Karpas-422 (cell line): Measurements from ENCODE around the gene PRRC1. TPM values are rescaled to one million over a fixed set of nuclear protein-coding genes. Genes with fewer than 3 reads are reported as not detected.
"Not testable (repeated sequence)": the region's sequence is repeated elsewhere in the genome, so short reads cannot be mapped to it uniquely, and the experiment has no call there.

ENCODE experiments used
- DNase-seq: peaks from one replicate; pipeline ENCODE4 v3.0.0-alpha.2; 2015
- H2AFZ ChIP-seq: fragments of 200-600 bp; sonication (generic); 2 replicates; pipeline ENCODE4 v1.6.1; 2014; ENCODE audit warnings: antibody characterized with exemption, low read length, mixed read lengths
- H3K27ac ChIP-seq: fragments of 200-600 bp; sonication (generic); 2 replicates; pipeline ENCODE4 v1.5.1; 2014; ENCODE audit warnings: mild to moderate bottlenecking, low read length, moderate library complexity
- H3K27me3 ChIP-seq: fragments of 200-600 bp; sonication (generic); 2 replicates; pipeline ENCODE4 v1.6.1; 2014; ENCODE audit warnings: low read length, mixed read lengths
- H3K36me3 ChIP-seq: fragments of 200-600 bp; sonication (generic); 2 replicates; pipeline ENCODE4 v1.6.1; 2014; ENCODE audit warnings: low read length, mixed read lengths; ENCODE audit not compliant: insufficient read depth
- H3K4me1 ChIP-seq: fragments of 200-600 bp; sonication (generic); 2 replicates; pipeline ENCODE4 v1.6.1; 2014; ENCODE audit warnings: mild to moderate bottlenecking, low read length, mixed read lengths
- H3K4me2 ChIP-seq: fragments of 200-600 bp; sonication (generic); 2 replicates; pipeline ENCODE4 v1.6.1; 2014; ENCODE audit warnings: low read length, low read depth, mild to moderate bottlenecking; ENCODE audit not compliant: poor library complexity, severe bottlenecking
- H3K4me3 ChIP-seq: fragments of 200-600 bp; sonication (generic); 2 replicates; pipeline ENCODE4 v1.5.1; 2014; ENCODE audit warnings: mild to moderate bottlenecking, antibody characterized with exemption, low read length, mixed read lengths
- H3K79me2 ChIP-seq: fragments of 200-600 bp; sonication (generic); 2 replicates; pipeline ENCODE4 v1.6.1; 2014; ENCODE audit warnings: mild to moderate bottlenecking, low read length, mixed read lengths
- H3K9ac ChIP-seq: fragments of 200-600 bp; sonication (generic); 2 replicates; pipeline ENCODE4 v1.6.0; 2014; ENCODE audit warnings: low read length
- H3K9me2 ChIP-seq: fragments of 200-600 bp; sonication (generic), shearing (Covaris generic); replicated peaks from 2 replicates; pipeline ENCODE4 v1.6.0; 2014; ENCODE audit warnings: mild to moderate bottlenecking, low read length, moderate library complexity; ENCODE audit not compliant: insufficient read depth
- H3K9me3 ChIP-seq: fragments of 300-700, 200-600 bp; sonication (generic); 2 replicates; pipeline ENCODE4 v1.6.1; 2014; ENCODE audit warnings: low read length, mixed read lengths
- H4K20me1 ChIP-seq: fragments of 200-600 bp; sonication (generic); 2 replicates; pipeline ENCODE4 v1.6.1; 2014; ENCODE audit warnings: mild to moderate bottlenecking, antibody characterized with exemption, low read length, low read depth; ENCODE audit not compliant: insufficient read depth
- total RNA-seq: library from RNA; depleted of rRNA; stranded (reverse); fragments of >200 nt; shearing (Covaris generic); gene quantifications from 2 replicates; pipeline ENCODE4 v1.2.3, GENCODE V29; 2014; ENCODE audit warnings: low replicate concordance

Gene PRRC1
- total RNA-seq, 1 experiment from 2014 or later = 68.6 TPM

GRCh38 chr5:127567026-127567768, 49.8 kb downstream of the PRRC1 start:
- no peak for DNase-seq
- H3K36me3 ChIP-seq = no peaks in the 10 kb centered on the region
- no peaks in the 10 kb centered on the region for H3K9me2 ChIP-seq
- no peak overlapping the region for H3K4me3 ChIP-seq
- no peak overlapping the region for H3K27ac ChIP-seq
- H2AFZ ChIP-seq = no peak overlapping the region
- H3K79me2 ChIP-seq = no peaks in the 10 kb centered on the region
- no peaks in the 10 kb centered on the region for H3K9me3 ChIP-seq
- H3K4me2 ChIP-seq = no peak overlapping the region
- H3K4me1 ChIP-seq = peaks cover 20% of the 10 kb centered on the region
- no peaks in the 10 kb centered on the region for H4K20me1 ChIP-seq
- no peaks in the 10 kb centered on the region for H3K27me3 ChIP-seq
- no peak overlapping the region for H3K9ac ChIP-seq

- Histone ChIP-seq H3K9ac (no peak overlapping the region), H3K9me2 (no peaks in the 10 kb centered on the region), H3K9me3 (no peaks in the 10 kb centered on the region), H3K27ac (no peak overlapping the region), H3K4me1 (peaks cover 14% of the 10 kb centered on the region), H3K79me2 (no peaks in the 10 kb centered on the region), H3K4me3 (no peak overlapping the region), H3K4me2 (no peak overlapping the region), H3K36me3 (no peaks in the 10 kb centered on the region), H4K20me1 (no peaks in the 10 kb centered on the region), H3K27me3 (no peaks in the 10 kb centered on the region), H2AFZ (no peak overlapping the region)
- no peak for DNase-seq
Observed at GRCh38 chr5:127568166-127568565, 50.7 kb downstream of the PRRC1 start.

- H3K9me3 ChIP-seq, H3K4me2 ChIP-seq, H3K36me3 ChIP-seq, H3K4me3 ChIP-seq, H3K27ac ChIP-seq, H2AFZ ChIP-seq, H3K9ac ChIP-seq, H3K27me3 ChIP-seq, H3K79me2 ChIP-seq, DNase-seq, H4K20me1 ChIP-seq, H3K9me2 ChIP-seq: not testable (repeated sequence)
- H3K4me1 ChIP-seq = peaks cover 14% of the 10 kb centered on the region
Observed at GRCh38 chr5:127569471-127569870, 52.0 kb downstream of the PRRC1 start.

- no peak overlapping the region for H3K4me3 ChIP-seq
- no peak overlapping the region for H3K4me2 ChIP-seq
Observed at GRCh38 chr5:127571314-127572131, 54.1 kb downstream of the PRRC1 start.

GRCh38 chr5:127572930-127573329, 55.5 kb downstream of the PRRC1 start:
- Histone ChIP-seq H3K27ac (no peak overlapping the region), H3K4me1 (peaks cover 1% of the 10 kb centered on the region; the same call in 1 of the 2 replicates), H3K9ac (no peak overlapping the region), H3K36me3 (0 out of 2 replicates have a peak, but pooled peaks cover 3% of the 10 kb centered on the region), H3K4me2 (no peak overlapping the region), H4K20me1 (no peaks in the 10 kb centered on the region), H3K4me3 (no peak overlapping the region), H3K9me2 (no peaks in the 10 kb centered on the region), H3K79me2 (no peaks in the 10 kb centered on the region), H2AFZ (no peak overlapping the region), H3K27me3 (no peaks in the 10 kb centered on the region), H3K9me3 (peaks cover 7% of the 10 kb centered on the region)
- DNase-seq = peak; percentile 57

More at GRCh38 chr5:127571314-127572131, 54.1 kb downstream of the PRRC1 start:
- Histone ChIP-seq H3K36me3 (0 out of 2 replicates have a peak, but pooled peaks cover 3% of the 10 kb centered on the region), H3K27ac (no peak overlapping the region), H3K9me3 (peaks cover 7% of the 10 kb centered on the region), H3K4me1 (peaks cover 14% of the 10 kb centered on the region), H2AFZ (no peak overlapping the region), H4K20me1 (no peaks in the 10 kb centered on the region), H3K79me2 (no peaks in the 10 kb centered on the region), H3K27me3 (no peaks in the 10 kb centered on the region), H3K9me2 (no peaks in the 10 kb centered on the region), H3K9ac (no peak overlapping the region)
- no peak for DNase-seq

- no peaks in the 10 kb centered on the region for H3K9me2 ChIP-seq
- no peak overlapping the region for H3K4me3 ChIP-seq
- no peaks in the 10 kb centered on the region for H3K4me1 ChIP-seq
- no peak overlapping the region for H2AFZ ChIP-seq
- H3K27me3 ChIP-seq = no peaks in the 10 kb centered on the region
- H3K79me2 ChIP-seq = no peaks in the 10 kb centered on the region
- DNase-seq = no peak
- no peak overlapping the region for H3K4me2 ChIP-seq
- H3K27ac ChIP-seq = no peak overlapping the region
- peaks cover 7% of the 10 kb centered on the region for H3K9me3 ChIP-seq
- H3K36me3 ChIP-seq = 0 out of 2 replicates have a peak, but pooled peaks cover 3% of the 10 kb centered on the region
- H4K20me1 ChIP-seq = no peaks in the 10 kb centered on the region
- no peak overlapping the region for H3K9ac ChIP-seq
Observed at GRCh38 chr5:127574852-127575679, 57.6 kb downstream of the PRRC1 start.

GRCh38 chr5:127577458-127577857, 60.0 kb downstream of the PRRC1 start:
- Histone ChIP-seq H3K9ac (no peak overlapping the region), H3K9me3 (peaks cover 7% of the 10 kb centered on the region), H3K36me3 (0 out of 2 replicates have a peak, but pooled peaks cover 3% of the 10 kb centered on the region), H3K4me1 (no peaks in the 10 kb centered on the region), H3K4me2 (no peak overlapping the region), H3K9me2 (no peaks in the 10 kb centered on the region), H3K27me3 (no peaks in the 10 kb centered on the region), H3K79me2 (no peaks in the 10 kb centered on the region), H3K27ac (no peak overlapping the region), H2AFZ (no peak overlapping the region), H3K4me3 (no peak overlapping the region), H4K20me1 (no peaks in the 10 kb centered on the region)
- no peak for DNase-seq
